Suprapubic skin (tissue), 4 donors: ENCODE results near the gene PLCD1.

Experiments used
- CTCF ChIP-seq, 2 donors: fragments of 200-600 bp in 1 of 2; fragments of 450-650 bp in 1 of 2; sonication (generic) in 1 of 2; IDR thresholded peaks; one replicate each; pipeline ENCODE4 v1.5.1; 2016 to 2019; ENCODE audit warnings: antibody characterized with exemption in 2 of 2, mild to moderate bottlenecking in 1 of 2, moderate library complexity in 1 of 2
- EP300 ChIP-seq: sonication (generic); formaldehyde crosslinking; IDR thresholded peaks from one replicate; pipeline ENCODE4 v1.6.1; 2017; ENCODE audit warnings: antibody characterized with exemption
- POLR2A ChIP-seq, 2 donors: fragments of 450-650 bp; IDR thresholded peaks; one replicate each; pipeline ENCODE4 v1.6.1; 2017; ENCODE audit warnings: antibody characterized with exemption in 2 of 2, mild to moderate bottlenecking in 2 of 2, moderate library complexity in 2 of 2
- POLR2AphosphoS5 ChIP-seq, 3 donors: sonication (generic); formaldehyde crosslinking; IDR thresholded peaks; one replicate each; pipeline ENCODE4 v1.6.1; 2017; ENCODE audit warnings: antibody characterized with exemption in 3 of 3

DNA sequence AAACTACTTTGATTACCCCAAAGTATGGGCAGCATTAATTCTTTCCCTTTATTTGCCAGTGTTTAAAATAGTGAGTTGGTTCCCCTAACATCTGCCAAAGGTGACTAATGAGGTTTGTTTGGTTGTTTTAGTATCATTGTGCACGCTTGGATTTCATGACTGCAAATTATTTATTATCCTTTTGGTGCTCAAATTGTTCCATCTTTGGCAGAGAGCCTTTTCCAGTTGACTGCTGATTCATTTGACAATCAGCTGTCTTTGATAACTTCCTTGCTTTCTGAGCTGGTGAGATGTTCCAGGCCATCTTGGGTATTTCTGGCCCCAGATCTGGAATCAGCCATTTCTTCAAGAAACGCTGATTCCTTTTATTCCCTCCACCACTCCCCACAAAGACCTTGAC is 18.5 kb upstream of the PLCD1 start:
- TF ChIP-seq POLR2A (IDR thresholded peaks at IDR 0.05) (no peak), CTCF (IDR thresholded peaks at IDR 0.05) (no peak), POLR2AphosphoS5 (IDR thresholded peaks at IDR 0.05) (no peak), EP300 (no peak)
